ENCODE results near the gene MZT1. TPM values are rescaled to one million over a fixed set of nuclear protein-coding genes. Genes with fewer than 3 reads are reported as not detected.

Gene MZT1
- total and polyA plus RNA-seq, 2 donors (not counting 1 experiment from before 2014, with no cell fraction given): 2.1 to 5.7 TPM

DNA sequence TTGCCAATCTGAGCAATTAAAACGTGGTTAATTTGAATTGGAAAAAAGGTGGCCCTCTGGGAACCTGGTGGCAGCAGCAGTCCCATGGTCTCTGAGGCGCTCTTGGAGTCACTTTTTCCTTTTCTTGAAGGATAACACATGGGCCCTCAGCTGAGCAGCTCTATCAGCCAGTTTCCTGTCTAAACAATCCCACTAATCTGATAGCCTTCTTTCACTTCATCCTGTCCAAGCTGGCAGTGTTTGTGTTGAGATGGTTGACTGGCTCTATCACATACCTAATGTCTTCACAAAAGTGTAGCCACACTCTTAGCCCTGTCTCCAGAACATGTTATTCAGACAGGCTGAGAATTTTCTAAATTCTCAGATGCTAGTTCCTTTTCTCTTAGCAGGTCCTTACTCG, 10.7 kb downstream of the MZT1 start:
- H3K9ac ChIP-seq (ENCODE audit: low read length): no peak overlapping the region
- H3K79me2 ChIP-seq (ENCODE audit: control insufficient read depth, insufficient read depth, low read length): peaks cover 39% of the 10 kb centered on the region
- H3K27me3 Mint-ChIP-seq: no peaks in the 10 kb centered on the region
- ChIA-PET CTCF (no interaction called here), POLR2A (no interaction called here)
- no peak overlapping the region for H2AFZ ChIP-seq (ENCODE audit: insufficient read depth, low read depth, low read length, poor library complexity, severe bottlenecking)
- no peak overlapping the region for H3K4me3 ChIP-seq (ENCODE audit: control extremely low read depth in 1 of 5, extremely low read depth in 1 of 5, insufficient read depth in 1 of 5, low read depth in 2 of 5, low read length in 4 of 5)
- TF ChIP-seq, protein P1, sequence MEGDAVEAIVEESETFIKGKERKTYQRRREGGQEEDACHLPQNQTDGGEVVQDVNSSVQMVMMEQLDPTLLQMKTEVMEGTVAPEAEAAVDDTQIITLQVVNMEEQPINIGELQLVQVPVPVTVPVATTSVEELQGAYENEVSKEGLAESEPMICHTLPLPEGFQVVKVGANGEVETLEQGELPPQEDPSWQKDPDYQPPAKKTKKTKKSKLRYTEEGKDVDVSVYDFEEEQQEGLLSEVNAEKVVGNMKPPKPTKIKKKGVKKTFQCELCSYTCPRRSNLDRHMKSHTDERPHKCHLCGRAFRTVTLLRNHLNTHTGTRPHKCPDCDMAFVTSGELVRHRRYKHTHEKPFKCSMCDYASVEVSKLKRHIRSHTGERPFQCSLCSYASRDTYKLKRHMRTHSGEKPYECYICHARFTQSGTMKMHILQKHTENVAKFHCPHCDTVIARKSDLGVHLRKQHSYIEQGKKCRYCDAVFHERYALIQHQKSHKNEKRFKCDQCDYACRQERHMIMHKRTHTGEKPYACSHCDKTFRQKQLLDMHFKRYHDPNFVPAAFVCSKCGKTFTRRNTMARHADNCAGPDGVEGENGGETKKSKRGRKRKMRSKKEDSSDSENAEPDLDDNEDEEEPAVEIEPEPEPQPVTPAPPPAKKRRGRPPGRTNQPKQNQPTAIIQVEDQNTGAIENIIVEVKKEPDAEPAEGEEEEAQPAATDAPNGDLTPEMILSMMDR (IDR thresholded peaks at IDR 0.05): no peak
- H3K27me3 ChIP-seq (replicated peaks in 1 of 4; ENCODE audit: control extremely low read depth in 1 of 4, control insufficient read depth in 3 of 4, insufficient read depth in 4 of 4, low read length in 3 of 4): no peaks in the 10 kb centered on the region
- intact Hi-C loops (cut with micrococcal nuclease): no loop called here
- DNase-seq (no peak), ATAC-seq (ENCODE audit: low read depth) (no peak)
- H3K27ac ChIP-seq (ENCODE audit: low read length in 2 of 2): no peak overlapping the region
- peaks cover 30% of the 10 kb centered on the region for H4K20me1 ChIP-seq (ENCODE audit: control insufficient read depth, insufficient read depth, low read length, poor library complexity, severe bottlenecking)
- H3K9me3 ChIP-seq (ENCODE audit: control extremely low read depth in 1 of 3, control insufficient read depth in 2 of 3, insufficient read depth in 1 of 3, low read length in 2 of 3): peaks cover 0 to 10% (median 9%) of the 10 kb centered on the region in 3 donors
- WGBS (ENCODE audit: insufficient coverage): 47% methylated on average over 3 of the region's 3 CpGs
- no peak overlapping the region for H3K27ac Mint-ChIP-seq
- H3K4me1 ChIP-seq (ENCODE audit: control insufficient read depth in 2 of 2, insufficient read depth in 2 of 2, low read length in 2 of 2): no peaks in the 10 kb centered on the region
- peaks cover 2% of the 10 kb centered on the region for H3K4me1 Mint-ChIP-seq
- H3K36me3 ChIP-seq (replicated peaks in 1 of 2; ENCODE audit: control extremely low read depth in 1 of 2, control insufficient read depth in 1 of 2, extremely low read depth in 1 of 2, insufficient read depth in 2 of 2, low read length in 1 of 2): peaks cover 0 to 36% of the 10 kb centered on the region in 2 experiments
- H3K4me2 ChIP-seq (replicated peaks; ENCODE audit: low read depth, low read length, poor library complexity, severe bottlenecking): no peak overlapping the region
- peaks cover 2% of the 10 kb centered on the region for H3K9me3 Mint-ChIP-seq (ENCODE audit: insufficient read depth)
- no peak overlapping the region for H3K4me3 Mint-ChIP-seq

DNA sequence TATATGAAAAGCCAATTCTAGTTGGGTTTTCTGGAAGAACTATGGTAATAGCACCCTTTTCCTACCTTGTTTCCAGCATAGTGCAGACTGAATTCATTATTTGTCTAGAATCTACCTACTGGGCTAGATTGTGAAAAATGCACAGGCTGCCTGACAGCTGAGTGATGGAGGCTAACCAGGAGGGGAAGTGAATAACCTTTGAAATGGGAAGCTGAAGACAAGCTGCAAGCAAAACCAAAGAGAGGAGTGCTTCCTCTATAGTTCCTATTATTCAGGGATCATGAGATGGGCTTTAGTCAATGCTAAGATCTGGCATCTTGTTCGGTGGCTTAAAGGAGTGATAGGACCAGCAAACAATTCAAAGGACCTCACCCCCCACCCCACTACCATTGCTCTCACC, 26.9 kb downstream of the MZT1 start:
- no peak overlapping the region for H3K27ac Mint-ChIP-seq
- no peaks in the 10 kb centered on the region for H3K27me3 Mint-ChIP-seq
- intact Hi-C loops (cut with micrococcal nuclease): no loop called here
- ATAC-seq (ENCODE audit: low read depth) (no peak), DNase-seq (no peak)
- CTCF ChIA-PET: no interaction called here
- H3K9ac ChIP-seq (ENCODE audit: low read length): no peak overlapping the region
- no CpG with 5 or more reads among the region's 1 CpG for WGBS (ENCODE audit: insufficient coverage)
- H3K79me2 ChIP-seq (ENCODE audit: control insufficient read depth, insufficient read depth, low read length): no peaks in the 10 kb centered on the region
- H3K4me1 ChIP-seq (ENCODE audit: control insufficient read depth in 2 of 2, insufficient read depth in 2 of 2, low read length in 2 of 2): no peaks in the 10 kb centered on the region
- POLR2A ChIA-PET: no interaction called here
- no peaks in the 10 kb centered on the region for H3K36me3 ChIP-seq (replicated peaks in 1 of 2; ENCODE audit: control extremely low read depth in 1 of 2, control insufficient read depth in 1 of 2, extremely low read depth in 1 of 2, insufficient read depth in 2 of 2, low read length in 1 of 2)
- no peak overlapping the region for H2AFZ ChIP-seq (ENCODE audit: insufficient read depth, low read depth, low read length, poor library complexity, severe bottlenecking)
- no peak overlapping the region for H3K4me3 Mint-ChIP-seq
- H4K20me1 ChIP-seq (ENCODE audit: control insufficient read depth, insufficient read depth, low read length, poor library complexity, severe bottlenecking): no peaks in the 10 kb centered on the region
- H3K4me1 Mint-ChIP-seq: no peaks in the 10 kb centered on the region
- H3K4me2 ChIP-seq (replicated peaks; ENCODE audit: low read depth, low read length, poor library complexity, severe bottlenecking): no peak overlapping the region
- peaks cover 0 to 3% (median 0%) of the 10 kb centered on the region in 3 donors for H3K9me3 ChIP-seq (ENCODE audit: control extremely low read depth in 1 of 3, control insufficient read depth in 2 of 3, insufficient read depth in 1 of 3, low read length in 2 of 3)
- no peaks in the 10 kb centered on the region for H3K9me3 Mint-ChIP-seq (ENCODE audit: insufficient read depth)
- no peaks in the 10 kb centered on the region for H3K27me3 ChIP-seq (replicated peaks in 1 of 4; ENCODE audit: control extremely low read depth in 1 of 4, control insufficient read depth in 3 of 4, insufficient read depth in 4 of 4, low read length in 3 of 4)
- H3K4me3 ChIP-seq (ENCODE audit: control extremely low read depth in 1 of 5, extremely low read depth in 1 of 5, insufficient read depth in 1 of 5, low read depth in 2 of 5, low read length in 4 of 5): no peak overlapping the region
- TF ChIP-seq, protein P1 (IDR thresholded peaks at IDR 0.05): no peak
- TF ChIP-seq EZH2 (IDR thresholded peaks at IDR 0.05; ENCODE audit: borderline replicate concordance, insufficient read depth, low read depth, low read length, poor library complexity, severe bottlenecking): no peak
- H3K27ac ChIP-seq (ENCODE audit: low read length in 2 of 2): no peak overlapping the region
